CD4-positive, CD25-positive, alpha-beta regulatory T cell (primary cell): ENCODE measurements around the gene MTA1. TPM values are rescaled to one million over a fixed set of nuclear protein-coding genes. Genes with fewer than 3 reads are reported as not detected.

Experiments
- ATAC-seq, 2 donors: fragments of 150-1000 bp; cut with Tn5 transposase; one replicate each; pipeline ENCODE4 v1.10.0; 2021; ENCODE audit warnings: low read depth in 2 of 2, moderate number of reproducible peaks in 2 of 2, moderate library complexity in 1 of 2
- DNase-seq, 3 donors: peaks; one replicate each; pipeline versions ENCODE4 v3.0.0 to v3.0.0-alpha.2; 2012 to 2022; ENCODE audit warnings: mixed read lengths in 1 of 3
- H3K27ac ChIP-seq: one replicate; pipeline ENCODE4 v1.7.0; 2013; ENCODE audit warnings: mild to moderate bottlenecking, low read length; ENCODE audit not compliant: insufficient read depth, poor library complexity, severe bottlenecking
- H3K27me3 ChIP-seq: one replicate; pipeline ENCODE4 v1.7.0; 2013; ENCODE audit warnings: low read length; ENCODE audit not compliant: control insufficient read depth, insufficient read depth
- H3K36me3 ChIP-seq: one replicate; pipeline ENCODE4 v1.7.0; 2013; ENCODE audit warnings: mild to moderate bottlenecking, low read length, moderate library complexity; ENCODE audit not compliant: control insufficient read depth, insufficient read depth
- H3K4me1 ChIP-seq: 2 replicates; pipeline ENCODE4 v1.7.0; 2013; ENCODE audit warnings: mild to moderate bottlenecking, low read length; ENCODE audit not compliant: insufficient read depth, control insufficient read depth, poor library complexity, severe bottlenecking
- H3K4me3 ChIP-seq: one replicate; pipeline ENCODE4 v1.7.0; 2013; ENCODE audit warnings: low read depth, mild to moderate bottlenecking, low read length, moderate library complexity
- H3K9me3 ChIP-seq, 2 experiments: 1 replicate in 1 of 2; 2 replicates in 1 of 2; pipeline ENCODE4 v1.7.0; 2013; ENCODE audit warnings: low read length in 2 of 2, mild to moderate bottlenecking in 1 of 2, moderate library complexity in 1 of 2; ENCODE audit not compliant: control insufficient read depth in 2 of 2
- H3K27ac Mint-ChIP-seq, 3 donors: one replicate each; pipeline ENCODE4 v1.8.0; 2020 to 2022; ENCODE audit warnings: mild to moderate bottlenecking in 3 of 3, mixed read lengths in 3 of 3, moderate library complexity in 2 of 3
- H3K27me3 Mint-ChIP-seq: one replicate; pipeline ENCODE4 v1.8.0; 2022; ENCODE audit warnings: mild to moderate bottlenecking, mixed read lengths
- H3K36me3 Mint-ChIP-seq: one replicate; pipeline ENCODE4 v1.8.0; 2020; ENCODE audit warnings: mixed read lengths
- H3K4me1 Mint-ChIP-seq, 4 donors: one replicate each; pipeline ENCODE4 v1.8.0; 2020 to 2022; ENCODE audit warnings: mixed read lengths in 4 of 4, mild to moderate bottlenecking in 1 of 4
- H3K4me3 Mint-ChIP-seq, 4 donors: one replicate each; pipeline ENCODE4 v1.8.0; 2020 to 2022; ENCODE audit warnings: mild to moderate bottlenecking in 4 of 4, mixed read lengths in 4 of 4, moderate library complexity in 3 of 4
- H3K9me3 Mint-ChIP-seq, 7 donors: one replicate each; pipeline ENCODE4 v1.8.0; 2020 to 2022; ENCODE audit warnings: mixed read lengths in 7 of 7, mild to moderate bottlenecking in 3 of 7, moderate library complexity in 2 of 7
- polyA plus RNA-seq, 4 donors: library from polyadenylated mRNA; unstranded; fragments of 300-500 nt; fragmentation: Illumina TruSeq; gene quantifications; one replicate each; pipeline ENCODE4 v1.2.3, GENCODE V29; 2021
- total RNA-seq: library from RNA; stranded (reverse); gene quantifications from one replicate; pipeline ENCODE4 v1.2.3, GENCODE V29; 2022

The MTA1 gene
- total and polyA plus RNA-seq, 5 donors from 2014 or later: 2.5 to 123 (median 3.1) TPM

DNA sequence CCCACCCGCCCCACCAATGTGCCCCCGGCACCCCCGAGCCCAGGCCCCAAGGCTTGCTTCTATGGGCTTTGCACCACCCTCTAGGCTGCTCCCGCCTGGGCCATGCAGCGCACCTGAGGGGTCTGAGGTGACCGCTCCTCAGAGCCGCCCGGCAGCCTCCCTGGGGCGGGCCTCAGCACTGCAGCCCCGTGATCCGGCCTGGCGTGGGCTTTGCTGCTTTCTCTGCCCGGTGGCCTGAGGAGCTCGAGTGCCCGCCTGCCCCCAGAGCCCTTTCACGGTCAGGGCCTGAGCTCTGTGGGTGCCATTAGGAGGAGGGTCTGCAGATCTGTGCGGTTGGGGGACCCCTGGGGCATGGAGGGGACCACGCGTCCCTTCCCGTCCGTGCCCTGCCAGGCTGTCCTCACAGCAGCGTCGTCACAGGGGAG, 6.2 kb downstream of the MTA1 start:
- ATAC-seq (no peak), DNase-seq (no peak)
- Mint-ChIP-seq H3K27ac (no peak overlapping the region), H3K27me3 (no peaks in the 10 kb centered on the region), H3K36me3 (peaks cover 6% of the 10 kb centered on the region), H3K4me3 (no peak overlapping the region), H3K9me3 (peaks cover 0 to 3% (median 0%) of the 10 kb centered on the region in 7 donors), H3K4me1 (peaks cover 0 to 41% (median 16%) of the 10 kb centered on the region in 4 donors)
- Histone ChIP-seq H3K27ac (no peak overlapping the region), H3K27me3 (no peaks in the 10 kb centered on the region), H3K4me3 (no peak overlapping the region), H3K9me3 (no peaks in the 10 kb centered on the region), H3K4me1 (peaks cover 19% of the 10 kb centered on the region), H3K36me3 (no peaks in the 10 kb centered on the region)

DNA sequence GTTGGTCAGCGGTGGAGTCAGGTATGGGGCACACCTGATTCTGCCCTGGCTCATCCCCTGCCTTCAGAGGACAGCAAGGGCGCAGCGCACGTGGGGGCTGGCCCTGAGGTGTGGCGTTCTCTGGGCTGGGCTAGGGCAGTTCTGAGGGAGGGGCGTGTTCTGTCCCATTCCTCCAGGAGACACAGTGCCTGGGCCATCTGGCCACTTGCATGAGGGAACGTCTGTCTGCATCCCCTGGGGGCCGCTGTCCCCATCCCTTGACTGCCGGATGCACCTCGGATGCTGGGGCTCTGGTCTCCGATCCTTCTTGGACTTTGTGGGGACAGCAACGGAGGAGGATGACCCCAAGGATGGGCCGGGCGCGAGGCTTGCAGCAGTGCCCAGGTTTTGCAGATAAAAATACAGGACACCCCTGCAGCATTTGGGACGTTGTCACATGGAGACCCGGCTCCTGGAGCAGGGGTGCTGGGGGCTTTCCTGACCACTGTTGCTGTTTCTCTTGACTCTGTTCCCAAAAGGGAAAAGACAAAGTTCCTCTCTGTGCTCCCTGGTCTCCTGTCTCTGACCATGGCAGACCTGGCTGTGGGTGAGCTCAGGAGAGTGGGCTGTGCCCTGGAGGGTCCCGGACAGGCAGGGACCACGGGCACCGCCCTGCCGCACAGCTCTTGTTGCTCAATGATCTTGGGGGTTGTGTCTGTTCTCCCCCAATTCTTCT, 6.9 kb downstream of the MTA1 start:
- no peak for ATAC-seq
- no peaks in the 10 kb centered on the region for H3K27me3 Mint-ChIP-seq
- Histone ChIP-seq H3K4me1 (peaks cover 12% of the 10 kb centered on the region), H3K27me3 (no peaks in the 10 kb centered on the region), H3K27ac (no peak overlapping the region), H3K4me3 (no peak overlapping the region), H3K36me3 (no peaks in the 10 kb centered on the region), H3K9me3 (no peaks in the 10 kb centered on the region)
- H3K27ac Mint-ChIP-seq: no peak overlapping the region
- peaks cover 10% of the 10 kb centered on the region for H3K36me3 Mint-ChIP-seq
- no peak for DNase-seq
- H3K9me3 Mint-ChIP-seq: peaks cover 0 to 3% (median 0%) of the 10 kb centered on the region in 7 donors
- peak overlapping the region in 2 of 4 donors; percentile 7 to 53 for H3K4me3 Mint-ChIP-seq
- H3K4me1 Mint-ChIP-seq: peaks cover 0 to 33% (median 16%) of the 10 kb centered on the region in 4 donors

DNA sequence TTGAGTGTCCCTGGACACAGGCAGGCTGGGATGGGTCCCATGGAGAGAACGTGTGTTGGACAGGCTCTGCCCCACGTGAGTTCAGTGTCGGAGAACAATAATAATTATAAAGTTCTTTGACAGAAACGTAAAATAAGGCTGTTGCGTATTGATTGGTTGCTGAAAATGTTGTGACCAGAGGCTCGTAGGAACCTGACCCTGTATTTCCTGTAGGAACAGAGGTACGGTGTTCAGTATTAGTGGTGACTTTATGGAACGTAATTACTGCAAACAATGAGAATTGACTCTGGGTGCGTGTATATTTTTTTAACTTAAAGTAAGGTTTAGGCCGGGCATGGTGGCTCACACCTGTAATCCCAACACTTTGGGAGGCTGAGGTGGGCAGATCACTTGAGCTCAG, 7.8 kb downstream of the MTA1 start:
- ATAC-seq (no peak), DNase-seq (no peak)
- Mint-ChIP-seq H3K4me3 (peak overlapping the region in 1 of 4 donors; percentile 53), H3K36me3 (peaks cover 10% of the 10 kb centered on the region), H3K27ac (no peak overlapping the region), H3K9me3 (peaks cover 0 to 3% (median 0%) of the 10 kb centered on the region in 7 donors), H3K4me1 (peaks cover 0 to 25% (median 14%) of the 10 kb centered on the region in 4 donors), H3K27me3 (no peaks in the 10 kb centered on the region)
- no peaks in the 10 kb centered on the region for H3K36me3 ChIP-seq
- no peak overlapping the region for H3K4me3 ChIP-seq
- H3K27ac ChIP-seq: no peak overlapping the region
- H3K9me3 ChIP-seq: no peaks in the 10 kb centered on the region
- peaks cover 3% of the 10 kb centered on the region for H3K4me1 ChIP-seq
- no peaks in the 10 kb centered on the region for H3K27me3 ChIP-seq

DNA sequence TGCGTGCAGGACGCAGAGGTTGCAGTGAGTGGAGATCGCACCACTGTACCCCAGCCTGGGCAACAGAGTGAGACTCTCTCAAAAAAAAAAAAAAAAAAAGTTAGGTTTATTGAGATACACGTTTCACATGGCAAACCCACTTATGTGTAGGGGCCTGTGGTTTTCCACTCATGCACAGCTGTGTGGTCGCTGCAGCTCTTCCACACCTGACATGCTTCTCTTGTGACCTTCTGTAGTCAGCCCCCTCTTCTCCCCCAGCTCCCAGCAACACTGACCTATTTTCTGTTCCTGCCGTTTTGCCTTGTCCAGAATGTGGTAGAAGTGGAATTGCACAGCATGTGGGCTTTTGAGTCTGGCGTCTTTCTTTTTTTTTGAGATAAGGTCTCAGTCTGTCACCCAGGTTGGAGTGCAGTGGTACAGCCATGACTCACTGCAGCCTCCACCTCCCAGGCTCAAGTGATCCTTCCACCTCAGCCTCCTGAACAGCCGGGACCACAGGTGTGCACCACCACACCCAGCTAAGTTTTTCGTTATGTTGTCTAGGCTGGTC, 8.4 kb downstream of the MTA1 start:
- peaks cover 0 to 3% (median 0%) of the 10 kb centered on the region in 7 donors for H3K9me3 Mint-ChIP-seq
- Histone ChIP-seq H3K27me3 (no peaks in the 10 kb centered on the region), H3K9me3 (no peaks in the 10 kb centered on the region), H3K4me1 (no peaks in the 10 kb centered on the region), H3K36me3 (no peaks in the 10 kb centered on the region), H3K4me3 (no peak overlapping the region), H3K27ac (no peak overlapping the region)
- peak overlapping the region in 1 of 4 donors; percentile 21 for H3K4me3 Mint-ChIP-seq
- no peaks in the 10 kb centered on the region for H3K27me3 Mint-ChIP-seq
- no peak for DNase-seq
- peaks cover 0 to 22% (median 13%) of the 10 kb centered on the region in 4 donors for H3K4me1 Mint-ChIP-seq
- peaks cover 10% of the 10 kb centered on the region for H3K36me3 Mint-ChIP-seq
- ATAC-seq: no peak
- peak overlapping the region in 1 of 3 donors; percentile 69 for H3K27ac Mint-ChIP-seq

DNA sequence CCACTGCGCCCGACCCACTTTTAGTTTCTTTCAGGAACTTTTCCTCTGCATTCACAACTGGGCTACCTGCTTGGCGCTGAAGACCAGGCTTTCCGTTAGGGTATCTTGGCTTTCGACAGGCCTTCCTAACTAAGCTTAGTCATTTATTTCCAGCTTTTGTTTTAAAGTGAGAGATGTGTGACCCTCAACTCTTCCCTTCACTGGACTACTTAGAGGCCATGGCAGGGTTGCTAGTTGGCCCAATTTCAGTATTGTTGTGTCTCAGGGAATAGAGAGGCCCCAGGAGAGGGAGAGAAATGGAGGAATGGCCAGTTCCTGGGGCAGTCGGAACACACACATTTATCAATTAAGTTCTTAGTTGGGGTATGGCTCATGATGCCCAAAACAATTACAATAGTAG, 10.4 kb downstream of the MTA1 start:
- no peak overlapping the region for H3K4me3 ChIP-seq
- H3K4me1 ChIP-seq: no peaks in the 10 kb centered on the region
- Mint-ChIP-seq H3K36me3 (peaks cover 7% of the 10 kb centered on the region), H3K9me3 (peaks cover 0 to 3% (median 0%) of the 10 kb centered on the region in 7 donors), H3K27me3 (no peaks in the 10 kb centered on the region), H3K4me1 (peaks cover 0 to 26% (median 18%) of the 10 kb centered on the region in 4 donors), H3K27ac (no peak overlapping the region), H3K4me3 (no peak overlapping the region)
- H3K36me3 ChIP-seq: no peaks in the 10 kb centered on the region
- DNase-seq (no peak), ATAC-seq (no peak)
- no peak overlapping the region for H3K27ac ChIP-seq
- no peaks in the 10 kb centered on the region for H3K27me3 ChIP-seq
- no peaks in the 10 kb centered on the region for H3K9me3 ChIP-seq

DNA sequence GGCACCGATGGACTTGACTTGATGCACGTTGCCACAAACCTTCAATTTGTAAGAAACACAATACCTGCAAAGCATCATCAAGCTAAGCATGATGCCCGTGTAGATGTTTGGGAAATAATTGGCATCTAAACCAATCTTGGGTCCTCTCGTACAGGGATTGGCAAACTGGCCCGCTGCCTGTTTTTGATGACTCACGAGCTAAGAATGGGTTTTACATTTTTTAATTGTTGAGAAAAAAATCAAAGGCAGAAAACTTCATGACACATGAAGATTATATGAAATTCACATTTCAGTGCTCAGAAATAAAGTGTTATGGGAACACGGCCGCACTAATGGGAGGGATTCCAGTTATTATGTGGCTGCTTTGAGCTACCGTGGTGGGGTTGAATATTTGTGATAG, 10.9 kb downstream of the MTA1 start:
- peaks cover 0 to 3% (median 0%) of the 10 kb centered on the region in 7 donors for H3K9me3 Mint-ChIP-seq
- DNase-seq (no peak), ATAC-seq (no peak)
- Histone ChIP-seq H3K4me1 (no peaks in the 10 kb centered on the region), H3K4me3 (no peak overlapping the region), H3K27ac (no peak overlapping the region), H3K27me3 (no peaks in the 10 kb centered on the region), H3K9me3 (no peaks in the 10 kb centered on the region), H3K36me3 (no peaks in the 10 kb centered on the region)
- no peak overlapping the region for H3K27ac Mint-ChIP-seq
- peaks cover 7% of the 10 kb centered on the region for H3K36me3 Mint-ChIP-seq
- H3K27me3 Mint-ChIP-seq: no peaks in the 10 kb centered on the region
- H3K4me1 Mint-ChIP-seq: peaks cover 0 to 29% (median 18%) of the 10 kb centered on the region in 4 donors
- H3K4me3 Mint-ChIP-seq: no peak overlapping the region

DNA sequence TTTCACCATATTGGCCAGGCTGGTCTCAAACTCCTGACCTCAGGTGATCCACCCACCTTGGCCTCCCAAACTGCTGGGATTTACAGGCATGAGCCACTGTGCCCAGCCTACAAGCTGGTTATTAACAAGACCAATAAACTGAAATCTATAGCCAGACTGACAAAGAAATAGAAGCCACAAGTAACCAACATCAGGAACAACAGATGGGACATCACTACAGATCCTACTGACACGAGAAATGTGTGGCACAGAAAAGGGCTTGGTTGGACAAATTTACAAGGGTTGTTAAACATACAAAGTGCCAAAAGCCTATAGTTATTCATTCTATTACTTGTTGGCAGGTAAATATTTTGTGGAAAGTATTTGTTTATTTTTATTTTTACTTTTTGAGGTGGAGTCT, 11.6 kb downstream of the MTA1 start:
- no peak overlapping the region for H3K4me3 ChIP-seq
- Mint-ChIP-seq H3K4me1 (peaks cover 3 to 34% (median 19%) of the 10 kb centered on the region in 4 donors), H3K9me3 (peaks cover 0 to 3% (median 0%) of the 10 kb centered on the region in 7 donors), H3K27ac (no peak overlapping the region), H3K27me3 (no peaks in the 10 kb centered on the region), H3K4me3 (no peak overlapping the region), H3K36me3 (peaks cover 7% of the 10 kb centered on the region)
- H3K4me1 ChIP-seq: no peaks in the 10 kb centered on the region
- H3K9me3 ChIP-seq: no peaks in the 10 kb centered on the region
- H3K27ac ChIP-seq: no peak overlapping the region
- DNase-seq (no peak), ATAC-seq (no peak)
- H3K27me3 ChIP-seq: no peaks in the 10 kb centered on the region
- H3K36me3 ChIP-seq: no peaks in the 10 kb centered on the region

DNA sequence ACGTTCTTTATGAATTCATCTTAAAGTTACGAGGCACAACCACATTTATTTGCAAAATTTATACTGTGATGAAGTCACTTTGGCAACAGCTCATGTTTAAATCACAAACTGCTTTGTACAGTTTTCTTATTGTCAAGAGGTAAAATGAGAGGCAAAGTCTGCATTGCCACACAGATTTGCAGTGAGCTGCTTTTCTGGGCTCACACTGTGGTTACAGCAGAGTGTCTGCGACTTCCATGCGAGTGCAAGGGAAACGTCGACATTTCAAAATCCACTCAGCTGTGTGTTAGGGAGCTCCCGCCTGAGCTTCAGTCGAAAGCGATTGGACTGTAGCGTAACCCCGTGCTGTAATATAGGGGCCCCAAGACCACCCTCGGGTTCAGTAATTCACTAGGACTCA, 13.0 kb downstream of the MTA1 start:
- H3K9me3 ChIP-seq: no peaks in the 10 kb centered on the region
- Mint-ChIP-seq H3K4me1 (peaks cover 4 to 27% (median 17%) of the 10 kb centered on the region in 4 donors), H3K36me3 (peaks cover 4% of the 10 kb centered on the region), H3K27ac (no peak overlapping the region), H3K9me3 (no peaks in the 10 kb centered on the region), H3K27me3 (no peaks in the 10 kb centered on the region), H3K4me3 (no peak overlapping the region)
- no peak for DNase-seq
- no peak overlapping the region for H3K4me3 ChIP-seq
- no peak for ATAC-seq
- no peak overlapping the region for H3K27ac ChIP-seq
- H3K36me3 ChIP-seq: no peaks in the 10 kb centered on the region
- no peaks in the 10 kb centered on the region for H3K27me3 ChIP-seq
- no peaks in the 10 kb centered on the region for H3K4me1 ChIP-seq
